Measurements from ENCODE around the gene TFDP1. TPM values are rescaled to one million over a fixed set of nuclear protein-coding genes. Genes with fewer than 3 reads are reported as not detected.
A peak's percentile ranks its signal among the peaks of the same experiment; 100 is the strongest.

The TFDP1 gene
- total and polyA plus RNA-seq, 2 donors (not counting 1 experiment from before 2014, with no cell fraction given) = 44.8 to 115 TPM

DNA sequence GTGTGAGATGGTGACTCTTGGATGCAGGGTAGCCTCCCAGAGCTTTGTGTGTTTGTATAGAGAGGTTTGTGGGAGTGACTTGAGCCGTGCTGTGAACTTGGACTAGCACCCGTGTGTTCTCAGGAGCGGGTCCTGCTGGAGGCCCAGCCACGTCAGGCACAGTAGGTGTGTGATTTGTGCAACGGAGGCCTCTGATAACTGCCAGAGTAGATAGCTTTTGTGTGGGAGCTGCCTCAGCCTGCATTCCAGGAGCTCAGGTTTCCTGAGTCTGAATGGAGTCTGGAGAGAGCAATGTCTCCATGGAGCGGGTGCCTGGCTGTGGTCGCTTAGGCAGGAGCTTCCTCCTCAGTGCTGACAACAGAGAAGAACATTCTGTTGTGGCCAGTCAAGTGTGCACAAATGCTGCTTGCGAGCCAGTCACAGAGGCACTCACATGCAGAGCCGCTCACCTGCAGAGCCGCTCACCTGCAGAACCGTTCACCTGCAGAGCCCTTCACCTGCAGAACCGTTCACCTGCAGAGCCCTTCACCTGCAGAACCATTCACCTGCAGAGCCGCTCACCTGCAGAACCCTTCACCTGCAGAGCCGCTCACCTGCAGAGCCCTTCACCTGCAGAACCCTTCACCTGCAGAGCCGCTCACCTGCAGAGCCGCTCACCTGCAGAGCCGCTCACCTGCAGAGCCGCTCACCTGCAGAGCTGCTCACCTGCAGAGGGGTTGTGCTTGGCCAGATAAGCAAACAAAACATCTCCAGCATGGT is 32.6 kb downstream of the TFDP1 start:
- DNase-seq (ENCODE audit: low read depth in 2 of 2) = peak in 1 of 2 donors; percentile 73
- H3K4me2 ChIP-seq (ENCODE audit: extremely low read depth, insufficient read depth, low read length) = no peak overlapping the region
- H3K4me3 ChIP-seq (replicated peaks in 1 of 4; ENCODE audit: control extremely low read depth in 1 of 4, insufficient read depth in 1 of 4, low read depth in 3 of 4, low read length in 4 of 4) = no peak overlapping the region
- H2AFZ ChIP-seq (ENCODE audit: low read length) = no peak overlapping the region
- H3K27ac ChIP-seq (ENCODE audit: insufficient read depth, low read length) = no peak overlapping the region
- no peak overlapping the region for H3K9ac ChIP-seq (ENCODE audit: insufficient read depth, low read length)
- H3K4me1 ChIP-seq (ENCODE audit: control insufficient read depth, extremely low read depth, insufficient read depth, low read length) = no peaks in the 10 kb centered on the region
- H3K36me3 ChIP-seq (ENCODE audit: control insufficient read depth, insufficient read depth, low read length) = peaks cover 3% of the 10 kb centered on the region
- H3K9me3 ChIP-seq (ENCODE audit: control insufficient read depth, insufficient read depth, low read depth, low read length) = no peaks in the 10 kb centered on the region
- TF ChIP-seq EZH2 (IDR thresholded peaks at IDR 0.05; ENCODE audit: low read length, missing control alignments) = no peak
- TF ChIP-seq, protein P1, sequence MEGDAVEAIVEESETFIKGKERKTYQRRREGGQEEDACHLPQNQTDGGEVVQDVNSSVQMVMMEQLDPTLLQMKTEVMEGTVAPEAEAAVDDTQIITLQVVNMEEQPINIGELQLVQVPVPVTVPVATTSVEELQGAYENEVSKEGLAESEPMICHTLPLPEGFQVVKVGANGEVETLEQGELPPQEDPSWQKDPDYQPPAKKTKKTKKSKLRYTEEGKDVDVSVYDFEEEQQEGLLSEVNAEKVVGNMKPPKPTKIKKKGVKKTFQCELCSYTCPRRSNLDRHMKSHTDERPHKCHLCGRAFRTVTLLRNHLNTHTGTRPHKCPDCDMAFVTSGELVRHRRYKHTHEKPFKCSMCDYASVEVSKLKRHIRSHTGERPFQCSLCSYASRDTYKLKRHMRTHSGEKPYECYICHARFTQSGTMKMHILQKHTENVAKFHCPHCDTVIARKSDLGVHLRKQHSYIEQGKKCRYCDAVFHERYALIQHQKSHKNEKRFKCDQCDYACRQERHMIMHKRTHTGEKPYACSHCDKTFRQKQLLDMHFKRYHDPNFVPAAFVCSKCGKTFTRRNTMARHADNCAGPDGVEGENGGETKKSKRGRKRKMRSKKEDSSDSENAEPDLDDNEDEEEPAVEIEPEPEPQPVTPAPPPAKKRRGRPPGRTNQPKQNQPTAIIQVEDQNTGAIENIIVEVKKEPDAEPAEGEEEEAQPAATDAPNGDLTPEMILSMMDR (conservative IDR thresholded peaks at IDR 0.05 in 1 of 2, IDR thresholded peaks at IDR 0.05 in 1 of 2; ENCODE audit: low read depth in 1 of 2, low read length in 2 of 2) = no peak
- H3K27me3 ChIP-seq (ENCODE audit: control insufficient read depth, insufficient read depth, low read length) = no peaks in the 10 kb centered on the region
- peaks cover 1% of the 10 kb centered on the region for H4K20me1 ChIP-seq (ENCODE audit: control insufficient read depth, extremely low read depth, insufficient read depth, low read length)
- peaks cover 52% of the 10 kb centered on the region for H3K79me2 ChIP-seq (ENCODE audit: control insufficient read depth, insufficient read depth, low read length)

DNA sequence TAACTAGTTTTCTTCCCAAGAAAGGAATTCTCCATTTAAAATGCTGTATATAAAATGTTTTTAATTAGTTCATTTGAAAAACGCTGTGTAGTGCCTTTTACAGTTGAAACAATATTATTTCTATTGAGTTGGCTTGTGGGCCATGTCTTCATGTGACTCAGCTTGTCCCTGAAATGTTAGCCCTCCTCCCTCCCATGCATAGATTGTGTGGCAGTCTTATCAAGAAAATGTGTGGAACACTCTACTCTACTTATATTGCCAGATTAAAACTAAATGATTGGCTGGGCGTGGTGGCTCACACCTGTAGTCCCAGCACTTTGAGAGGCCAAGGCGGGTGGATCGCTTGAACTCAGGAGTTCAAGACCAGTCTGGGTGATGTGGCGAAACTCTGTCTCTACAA is 33.4 kb downstream of the TFDP1 start:
- DNase-seq (ENCODE audit: low read depth in 2 of 2) = no peak
- H3K9ac ChIP-seq (ENCODE audit: insufficient read depth, low read length) = no peak overlapping the region
- H3K36me3 ChIP-seq (ENCODE audit: control insufficient read depth, insufficient read depth, low read length) = peaks cover 3% of the 10 kb centered on the region
- H3K4me3 ChIP-seq (replicated peaks in 1 of 4; ENCODE audit: control extremely low read depth in 1 of 4, insufficient read depth in 1 of 4, low read depth in 3 of 4, low read length in 4 of 4) = no peak overlapping the region
- peaks cover 48% of the 10 kb centered on the region for H3K79me2 ChIP-seq (ENCODE audit: control insufficient read depth, insufficient read depth, low read length)
- peaks cover 1% of the 10 kb centered on the region for H4K20me1 ChIP-seq (ENCODE audit: control insufficient read depth, extremely low read depth, insufficient read depth, low read length)
- H3K4me1 ChIP-seq (ENCODE audit: control insufficient read depth, extremely low read depth, insufficient read depth, low read length) = no peaks in the 10 kb centered on the region
- no peak overlapping the region for H3K27ac ChIP-seq (ENCODE audit: insufficient read depth, low read length)
- no peak for TF ChIP-seq EZH2 (IDR thresholded peaks at IDR 0.05; ENCODE audit: low read length, missing control alignments)
- TF ChIP-seq, protein P1 (conservative IDR thresholded peaks at IDR 0.05 in 1 of 2, IDR thresholded peaks at IDR 0.05 in 1 of 2; ENCODE audit: low read depth in 1 of 2, low read length in 2 of 2) = no peak
- H2AFZ ChIP-seq (ENCODE audit: low read length) = no peak overlapping the region
- H3K9me3 ChIP-seq (ENCODE audit: control insufficient read depth, insufficient read depth, low read depth, low read length) = no peaks in the 10 kb centered on the region
- H3K27me3 ChIP-seq (ENCODE audit: control insufficient read depth, insufficient read depth, low read length) = no peaks in the 10 kb centered on the region
- no peak overlapping the region for H3K4me2 ChIP-seq (ENCODE audit: extremely low read depth, insufficient read depth, low read length)

DNA sequence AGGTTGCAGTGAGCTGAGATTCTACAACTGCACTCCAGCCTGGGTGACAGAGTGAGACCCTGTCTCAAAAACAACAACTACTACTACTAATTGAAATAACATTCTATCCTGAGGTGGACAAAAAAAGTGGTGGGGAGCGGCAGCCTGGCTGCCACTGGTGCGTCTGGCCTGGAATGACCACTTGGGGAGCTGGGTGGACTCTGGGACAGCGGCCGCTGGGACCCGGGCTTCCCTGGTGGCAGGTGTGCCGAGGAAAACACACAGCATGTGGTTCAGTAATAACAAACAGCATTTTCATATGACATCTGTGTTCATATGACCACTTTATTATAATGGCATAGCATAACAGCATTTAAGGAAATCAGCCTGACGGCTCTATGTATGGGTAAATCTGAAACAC is 33.9 kb downstream of the TFDP1 start:
- H3K36me3 ChIP-seq (ENCODE audit: control insufficient read depth, insufficient read depth, low read length) = peaks cover 3% of the 10 kb centered on the region
- H3K9ac ChIP-seq (ENCODE audit: insufficient read depth, low read length) = no peak overlapping the region
- H3K9me3 ChIP-seq (ENCODE audit: control insufficient read depth, insufficient read depth, low read depth, low read length) = no peaks in the 10 kb centered on the region
- no peak overlapping the region for H3K4me3 ChIP-seq (replicated peaks in 1 of 4; ENCODE audit: control extremely low read depth in 1 of 4, insufficient read depth in 1 of 4, low read depth in 3 of 4, low read length in 4 of 4)
- DNase-seq (ENCODE audit: low read depth in 2 of 2) = no peak
- no peak for TF ChIP-seq EZH2 (IDR thresholded peaks at IDR 0.05; ENCODE audit: low read length, missing control alignments)
- TF ChIP-seq, protein P1 (conservative IDR thresholded peaks at IDR 0.05 in 1 of 2, IDR thresholded peaks at IDR 0.05 in 1 of 2; ENCODE audit: low read depth in 1 of 2, low read length in 2 of 2) = no peak
- peaks cover 46% of the 10 kb centered on the region for H3K79me2 ChIP-seq (ENCODE audit: control insufficient read depth, insufficient read depth, low read length)
- no peaks in the 10 kb centered on the region for H3K27me3 ChIP-seq (ENCODE audit: control insufficient read depth, insufficient read depth, low read length)
- H4K20me1 ChIP-seq (ENCODE audit: control insufficient read depth, extremely low read depth, insufficient read depth, low read length) = peaks cover 1% of the 10 kb centered on the region
- H3K4me1 ChIP-seq (ENCODE audit: control insufficient read depth, extremely low read depth, insufficient read depth, low read length) = no peaks in the 10 kb centered on the region
- no peak overlapping the region for H3K4me2 ChIP-seq (ENCODE audit: extremely low read depth, insufficient read depth, low read length)
- no peak overlapping the region for H3K27ac ChIP-seq (ENCODE audit: insufficient read depth, low read length)
- no peak overlapping the region for H2AFZ ChIP-seq (ENCODE audit: low read length)

Measured in fibroblast of lung (primary cell).